B cell (primary cell): ENCODE data around the gene ATP7B. TPM values are rescaled to one million over a fixed set of nuclear protein-coding genes. Genes with fewer than 3 reads are reported as not detected.

Experiments
- ATAC-seq: fragments of 200-7000 bp; cut with Tn5 transposase; one replicate; pipeline ENCODE4 v1.10.0; 2021; ENCODE audit warnings: low read depth, mild to moderate bottlenecking, moderate number of reproducible peaks, moderate library complexity
- CTCF ChIA-PET: fragments of 350-600 bp; sonication (Branson Sonifier 250); formaldehyde crosslinking; loops from one replicate; lab custom pipeline; 2021; ENCODE audit warnings: antibody characterized with exemption, inconsistent platforms; lab: Charles Lee
- POLR2A ChIA-PET: fragments of 350-600 bp; sonication (Branson Sonifier 250); formaldehyde crosslinking; loops from one replicate; lab custom pipeline; 2021; ENCODE audit warnings: antibody characterized with exemption; lab: Charles Lee
- DNase-seq: peaks from one replicate; pipeline ENCODE4 v3.0.0; 2013
- H2AFZ ChIP-seq: 2 replicates; pipeline ENCODE4 v1.6.1; 2012; ENCODE audit warnings: mild to moderate bottlenecking, low read depth, low read length; ENCODE audit not compliant: insufficient read depth, poor library complexity, severe bottlenecking
- H3K27ac ChIP-seq, 2 donors: 1 replicate in 1 of 2; 2 replicates in 1 of 2; pipeline ENCODE4 v1.5.1; 2012 to 2013; ENCODE audit warnings: low read length in 2 of 2, mild to moderate bottlenecking in 2 of 2, moderate library complexity in 1 of 2
- H3K27me3 ChIP-seq, 4 experiments: fragments of 200-600 bp in 1 of 4; sonication (generic) in 1 of 4; replicated peaks in 1 of 4; 1 replicate in 2 of 4; 2 replicates in 2 of 4; pipeline versions ENCODE4 v1.6.1 to v1.7.0; 2013 to 2016; ENCODE audit warnings: low read length in 3 of 4, mild to moderate bottlenecking in 2 of 4, mixed read lengths in 1 of 4, moderate library complexity in 1 of 4; ENCODE audit not compliant: insufficient read depth in 4 of 4, control insufficient read depth in 3 of 4; ENCODE audit errors: control extremely low read depth in 1 of 4
- H3K36me3 ChIP-seq, 2 experiments: replicated peaks in 1 of 2; 1 replicate in 1 of 2; 2 replicates in 1 of 2; pipeline versions ENCODE4 v1.6.1 to v1.7.1; 2013; ENCODE audit warnings: low read length in 1 of 2; ENCODE audit not compliant: insufficient read depth in 2 of 2, control insufficient read depth in 1 of 2; ENCODE audit errors: control extremely low read depth in 1 of 2, extremely low read depth in 1 of 2
- H3K4me1 ChIP-seq, 2 donors: fragments of 200-600 bp in 1 of 2; sonication (generic) in 1 of 2; 1 replicate in 1 of 2; 2 replicates in 1 of 2; pipeline versions ENCODE4 v1.5.1 to v1.6.1; 2013 to 2017; ENCODE audit warnings: low read length in 2 of 2; ENCODE audit not compliant: control insufficient read depth in 2 of 2, insufficient read depth in 2 of 2
- H3K4me2 ChIP-seq: replicated peaks from 2 replicates; pipeline ENCODE3; 2012; ENCODE audit warnings: mild to moderate bottlenecking, low read depth, low read length; ENCODE audit not compliant: poor library complexity, severe bottlenecking
- H3K4me3 ChIP-seq, 5 experiments: fragments of 200-600 bp in 1 of 5; sonication (generic) in 1 of 5; 1 replicate in 3 of 5; 2 replicates in 2 of 5; pipeline versions ENCODE4 v1.5.1 to v1.7.0; 2011 to 2016; ENCODE audit warnings: low read length in 4 of 5, mild to moderate bottlenecking in 4 of 5, low read depth in 2 of 5, control low read depth in 1 of 5, moderate library complexity in 1 of 5; ENCODE audit not compliant: insufficient read depth in 1 of 5; ENCODE audit errors: control extremely low read depth in 1 of 5, extremely low read depth in 1 of 5
- H3K79me2 ChIP-seq: fragments of 200-600 bp; sonication (generic); one replicate; pipeline ENCODE4 v1.6.0; 2016; ENCODE audit warnings: low read length; ENCODE audit not compliant: control insufficient read depth, insufficient read depth
- H3K9ac ChIP-seq: fragments of 200-600 bp; sonication (generic); 2 replicates; pipeline ENCODE4 v1.6.1; 2017; ENCODE audit warnings: mild to moderate bottlenecking, low read length, moderate library complexity
- H3K9me3 ChIP-seq, 3 donors: one replicate each; pipeline versions ENCODE4 v1.6.1 to v1.7.1; 2013; ENCODE audit warnings: low read length in 2 of 3; ENCODE audit not compliant: control insufficient read depth in 2 of 3, insufficient read depth in 1 of 3; ENCODE audit errors: control extremely low read depth in 1 of 3
- H4K20me1 ChIP-seq: 2 replicates; pipeline ENCODE4 v1.6.0; 2012; ENCODE audit warnings: mild to moderate bottlenecking, low read length; ENCODE audit not compliant: insufficient read depth, control insufficient read depth, poor library complexity, severe bottlenecking
- H3K27ac Mint-ChIP-seq: one replicate; pipeline ENCODE4 v1.8.0; 2021; ENCODE audit warnings: mixed read lengths
- H3K27me3 Mint-ChIP-seq: one replicate; pipeline ENCODE4 v1.8.0; 2021; ENCODE audit warnings: mixed read lengths
- H3K4me1 Mint-ChIP-seq: one replicate; pipeline ENCODE4 v1.8.0; 2021; ENCODE audit warnings: mixed read lengths
- H3K4me3 Mint-ChIP-seq: one replicate; pipeline ENCODE4 v1.8.0; 2021; ENCODE audit warnings: mixed read lengths
- H3K9me3 Mint-ChIP-seq: one replicate; pipeline ENCODE4 v1.8.0; 2022; ENCODE audit warnings: mixed read lengths; ENCODE audit not compliant: insufficient read depth
- CTCF ChIP-seq: fragments of 200-600 bp; IDR thresholded peaks from one replicate; pipeline ENCODE4 v1.8.0; 2022; ENCODE audit warnings: antibody characterized with exemption, mild to moderate bottlenecking
- EZH2 ChIP-seq: IDR thresholded peaks from 2 replicates; pipeline ENCODE4 v1.6.1; 2012; ENCODE audit warnings: borderline replicate concordance, low read depth, mild to moderate bottlenecking, moderate library complexity, low read length; ENCODE audit not compliant: insufficient read depth, poor library complexity, severe bottlenecking
- WGBS: methylation state at CpG from one replicate; pipeline ENCODE4 v1.1.5; 2013; ENCODE audit warnings: missing lambda C conversion rate; ENCODE audit not compliant: insufficient coverage; 5-methylcytosine and 5-hydroxymethylcytosine counted together
- intact Hi-C: fragments of 100-400 bp; cut with micrococcal nuclease; formaldehyde crosslinking; loops from one replicate; pipeline ENCODE4 v1.10.0; 2022
- polyA plus RNA-seq: library from polyadenylated mRNA; depleted of rRNA; stranded (reverse); fragments of >200 nt; gene quantifications from 2 replicates; pipeline ENCODE4 v1.2.3, GENCODE V29; 2012
- total RNA-seq, 2 donors: library from RNA; stranded (reverse); fragments of 120-200 nt in 1 of 2; gene quantifications; 1 replicate in 1 of 2; 2 replicates in 1 of 2; pipeline versions ENCODE4 v1.2.3 to v1.2.4, GENCODE V29; 2013 to 2022

The ATP7B gene
- total and polyA plus RNA-seq, 2 donors (not counting 1 experiment from before 2014, with no cell fraction given), result 0.10 to 0.91 TPM

- Histone ChIP-seq H3K36me3 (no peaks in the 10 kb centered on the region), H3K9ac (no peak overlapping the region), H3K79me2 (no peaks in the 10 kb centered on the region), H2AFZ (no peak overlapping the region), H3K27me3 (no peaks in the 10 kb centered on the region), H3K4me1 (peaks cover 0 to 4% of the 10 kb centered on the region in 2 donors), H3K4me3 (no peak overlapping the region), H4K20me1 (no peaks in the 10 kb centered on the region), H3K4me2 (no peak overlapping the region), H3K9me3 (no peaks in the 10 kb centered on the region), H3K27ac (no peak overlapping the region)
- ChIA-PET POLR2A (no interaction called here), CTCF (interaction anchor here (1.1 kb wide), 1 partner anchor 112 kb away, joined by 3 read pairs; no protein-coding TSS in a partner anchor)
- ATAC-seq (no peak), DNase-seq (no peak)
- intact Hi-C loops, result no loop called here
- TF ChIP-seq CTCF (no peak), EZH2 (no peak)
- WGBS, result 79% methylated on average over 6 of the region's 14 CpGs
- Mint-ChIP-seq H3K27me3 (peaks cover 14% of the 10 kb centered on the region), H3K9me3 (no peaks in the 10 kb centered on the region), H3K4me3 (no peak overlapping the region), H3K4me1 (peaks cover 4% of the 10 kb centered on the region), H3K27ac (no peak overlapping the region)
These were observed 89.2 kb downstream of the ATP7B start for GRCh38 chr13:51921790-51922740.

- POLR2A ChIA-PET, result no interaction called here
- H3K36me3 ChIP-seq, result no peaks in the 10 kb centered on the region
- DNase-seq (no peak), ATAC-seq (no peak)
- CTCF ChIA-PET, result no interaction called here
- H2AFZ ChIP-seq, result no peak overlapping the region
- H3K27me3 Mint-ChIP-seq, result peaks cover 16% of the 10 kb centered on the region
- H3K79me2 ChIP-seq, result no peaks in the 10 kb centered on the region
- H3K4me3 ChIP-seq, result no peak overlapping the region
- peaks cover 4% of the 10 kb centered on the region for H3K4me1 Mint-ChIP-seq
- H3K4me3 Mint-ChIP-seq, result no peak overlapping the region
- no peak for TF ChIP-seq CTCF
- no peak for TF ChIP-seq EZH2
- no peaks in the 10 kb centered on the region for H4K20me1 ChIP-seq
- no peak overlapping the region for H3K9ac ChIP-seq
- no peaks in the 10 kb centered on the region for H3K9me3 Mint-ChIP-seq
- H3K27me3 ChIP-seq, result no peaks in the 10 kb centered on the region
- WGBS, result 89% methylated on average over 6 of the region's 8 CpGs
- peaks cover 0 to 4% of the 10 kb centered on the region in 2 donors for H3K4me1 ChIP-seq
- no peak overlapping the region for H3K27ac ChIP-seq
- no peak overlapping the region for H3K27ac Mint-ChIP-seq
- intact Hi-C loops, result no loop called here
- no peaks in the 10 kb centered on the region for H3K9me3 ChIP-seq
- no peak overlapping the region for H3K4me2 ChIP-seq
These were observed 90.5 kb downstream of the ATP7B start for GRCh38 chr13:51920786-51921185.
